Epithelial cell of proximal tubule (primary cell): ENCODE measurements around the gene POLG2. TPM values are rescaled to one million over a fixed set of nuclear protein-coding genes. Genes with fewer than 3 reads are reported as not detected.
"Not testable (repeated sequence)": the region's sequence is repeated elsewhere in the genome, so short reads cannot be mapped to it uniquely, and the experiment has no call there.

ENCODE experiments used
- DNase-seq: peaks from one replicate; pipeline ENCODE4 v3.0.0-alpha.2; 2011; ENCODE audit warnings: low read depth
- H3K4me3 ChIP-seq: 2 replicates; pipeline ENCODE4 v1.5.1; 2011; ENCODE audit warnings: low read depth, mild to moderate bottlenecking, low read length
- CTCF ChIP-seq: conservative IDR thresholded peaks from 2 replicates; pipeline ENCODE4 v1.5.1; 2012; ENCODE audit warnings: low read depth, mild to moderate bottlenecking, low read length
- total RNA-seq: library from RNA; depleted of rRNA; stranded (reverse); fragments of >200 nt; gene quantifications from 2 replicates; pipeline ENCODE4 v1.2.3, GENCODE V29; 2015

Gene POLG2
- total RNA-seq, 1 donor from 2014 or later = 14.9 TPM

- no peak for TF ChIP-seq CTCF
- DNase-seq = no peak
- no peak overlapping the region for H3K4me3 ChIP-seq
Measured at GRCh38 chr17:64466019-64466735, 30.7 kb downstream of the POLG2 start.

GRCh38 chr17:64461788-64462187 lies 35.1 kb downstream of the POLG2 start:
- no peak for TF ChIP-seq CTCF
- H3K4me3 ChIP-seq = no peak overlapping the region
- no peak for DNase-seq

GRCh38 chr17:64460955-64461354 lies 35.9 kb downstream of the POLG2 start:
- no peak for DNase-seq
- TF ChIP-seq CTCF = no peak
- no peak overlapping the region for H3K4me3 ChIP-seq

- not testable (repeated sequence) for H3K4me3 ChIP-seq, DNase-seq
Measured at GRCh38 chr17:64459818-64460217, 37.0 kb downstream of the POLG2 start.

- TF ChIP-seq CTCF = no peak
- DNase-seq = peak; percentile 32
- H3K4me3 ChIP-seq = no peak overlapping the region
Measured at GRCh38 chr17:64459284-64459747, 37.5 kb downstream of the POLG2 start.

GRCh38 chr17:64458756-64459155 lies 38.1 kb downstream of the POLG2 start:
- TF ChIP-seq CTCF = no peak
- no peak overlapping the region for H3K4me3 ChIP-seq
- no peak for DNase-seq

GRCh38 chr17:64457156-64457555 lies 39.7 kb downstream of the POLG2 start:
- no peak for DNase-seq
- no peak overlapping the region for H3K4me3 ChIP-seq
- no peak for TF ChIP-seq CTCF
